GM10266 (cell line): ENCODE data around the gene MSTO1.
"Not testable (repeated sequence)": the region's sequence is repeated elsewhere in the genome, so short reads cannot be mapped to it uniquely, and the experiment has no call there.

Experiments
- DNase-seq: peaks from one replicate; pipeline ENCODE4 v3.0.0; 2012; ENCODE audit errors: extremely low spot score
- TF ChIP-seq, protein P1 (sequence below): IDR thresholded peaks from 2 replicates; pipeline ENCODE4 v1.5.1; 2012; ENCODE audit warnings: mild to moderate bottlenecking, low read depth; ENCODE audit not compliant: control insufficient read depth, insufficient read depth; ENCODE audit errors: missing control alignments

The MSTO1 gene

GRCh38 chr1:155657463-155657862, 47.4 kb downstream of the MSTO1 start:
- no peak for DNase-seq
- TF ChIP-seq, protein P1, sequence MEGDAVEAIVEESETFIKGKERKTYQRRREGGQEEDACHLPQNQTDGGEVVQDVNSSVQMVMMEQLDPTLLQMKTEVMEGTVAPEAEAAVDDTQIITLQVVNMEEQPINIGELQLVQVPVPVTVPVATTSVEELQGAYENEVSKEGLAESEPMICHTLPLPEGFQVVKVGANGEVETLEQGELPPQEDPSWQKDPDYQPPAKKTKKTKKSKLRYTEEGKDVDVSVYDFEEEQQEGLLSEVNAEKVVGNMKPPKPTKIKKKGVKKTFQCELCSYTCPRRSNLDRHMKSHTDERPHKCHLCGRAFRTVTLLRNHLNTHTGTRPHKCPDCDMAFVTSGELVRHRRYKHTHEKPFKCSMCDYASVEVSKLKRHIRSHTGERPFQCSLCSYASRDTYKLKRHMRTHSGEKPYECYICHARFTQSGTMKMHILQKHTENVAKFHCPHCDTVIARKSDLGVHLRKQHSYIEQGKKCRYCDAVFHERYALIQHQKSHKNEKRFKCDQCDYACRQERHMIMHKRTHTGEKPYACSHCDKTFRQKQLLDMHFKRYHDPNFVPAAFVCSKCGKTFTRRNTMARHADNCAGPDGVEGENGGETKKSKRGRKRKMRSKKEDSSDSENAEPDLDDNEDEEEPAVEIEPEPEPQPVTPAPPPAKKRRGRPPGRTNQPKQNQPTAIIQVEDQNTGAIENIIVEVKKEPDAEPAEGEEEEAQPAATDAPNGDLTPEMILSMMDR = no peak

DNA sequence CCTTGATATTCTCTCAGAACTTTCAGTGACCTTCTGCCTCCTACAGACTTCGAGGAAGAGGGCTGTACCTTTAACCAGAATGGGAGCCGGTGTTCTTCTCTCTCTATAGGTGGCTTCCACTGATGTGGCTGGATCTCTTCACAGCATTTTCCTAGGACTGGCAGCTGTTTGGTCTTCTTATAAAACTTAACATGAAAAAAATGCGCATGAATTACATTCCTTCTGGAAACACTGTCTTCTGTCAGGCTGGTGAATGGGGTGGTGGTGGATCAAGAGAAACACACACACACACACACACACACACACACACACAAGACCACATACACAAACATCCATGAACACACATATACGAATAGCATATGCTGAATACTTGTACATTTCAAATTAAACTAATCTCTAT, 51.2 kb downstream of the MSTO1 start:
- DNase-seq = not testable (repeated sequence)
